GM18873 (cell line): Measurements from ENCODE around the gene MMS22L.

Experiments
- ATAC-seq: cut with Tn5 transposase; IDR thresholded peaks from one replicate; pipeline ENCODE4 v1.9.1; 2021; ENCODE audit warnings: mild to moderate bottlenecking, moderate library complexity, moderate number of reproducible peaks; ENCODE audit not compliant: unreplicated experiment, low FRiP score

Gene MMS22L, protein sequence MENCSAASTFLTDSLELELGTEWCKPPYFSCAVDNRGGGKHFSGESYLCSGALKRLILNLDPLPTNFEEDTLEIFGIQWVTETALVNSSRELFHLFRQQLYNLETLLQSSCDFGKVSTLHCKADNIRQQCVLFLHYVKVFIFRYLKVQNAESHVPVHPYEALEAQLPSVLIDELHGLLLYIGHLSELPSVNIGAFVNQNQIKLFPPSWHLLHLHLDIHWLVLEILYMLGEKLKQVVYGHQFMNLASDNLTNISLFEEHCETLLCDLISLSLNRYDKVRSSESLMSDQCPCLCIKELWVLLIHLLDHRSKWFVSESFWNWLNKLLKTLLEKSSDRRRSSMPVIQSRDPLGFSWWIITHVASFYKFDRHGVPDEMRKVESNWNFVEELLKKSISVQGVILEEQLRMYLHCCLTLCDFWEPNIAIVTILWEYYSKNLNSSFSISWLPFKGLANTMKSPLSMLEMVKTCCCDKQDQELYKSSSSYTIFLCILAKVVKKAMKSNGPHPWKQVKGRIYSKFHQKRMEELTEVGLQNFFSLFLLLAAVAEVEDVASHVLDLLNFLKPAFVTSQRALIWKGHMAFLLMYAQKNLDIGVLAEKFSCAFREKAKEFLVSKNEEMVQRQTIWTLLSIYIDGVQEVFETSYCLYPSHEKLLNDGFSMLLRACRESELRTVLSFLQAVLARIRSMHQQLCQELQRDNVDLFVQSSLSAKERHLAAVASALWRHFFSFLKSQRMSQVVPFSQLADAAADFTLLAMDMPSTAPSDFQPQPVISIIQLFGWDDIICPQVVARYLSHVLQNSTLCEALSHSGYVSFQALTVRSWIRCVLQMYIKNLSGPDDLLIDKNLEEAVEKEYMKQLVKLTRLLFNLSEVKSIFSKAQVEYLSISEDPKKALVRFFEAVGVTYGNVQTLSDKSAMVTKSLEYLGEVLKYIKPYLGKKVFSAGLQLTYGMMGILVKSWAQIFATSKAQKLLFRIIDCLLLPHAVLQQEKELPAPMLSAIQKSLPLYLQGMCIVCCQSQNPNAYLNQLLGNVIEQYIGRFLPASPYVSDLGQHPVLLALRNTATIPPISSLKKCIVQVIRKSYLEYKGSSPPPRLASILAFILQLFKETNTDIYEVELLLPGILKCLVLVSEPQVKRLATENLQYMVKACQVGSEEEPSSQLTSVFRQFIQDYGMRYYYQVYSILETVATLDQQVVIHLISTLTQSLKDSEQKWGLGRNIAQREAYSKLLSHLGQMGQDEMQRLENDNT

DNA sequence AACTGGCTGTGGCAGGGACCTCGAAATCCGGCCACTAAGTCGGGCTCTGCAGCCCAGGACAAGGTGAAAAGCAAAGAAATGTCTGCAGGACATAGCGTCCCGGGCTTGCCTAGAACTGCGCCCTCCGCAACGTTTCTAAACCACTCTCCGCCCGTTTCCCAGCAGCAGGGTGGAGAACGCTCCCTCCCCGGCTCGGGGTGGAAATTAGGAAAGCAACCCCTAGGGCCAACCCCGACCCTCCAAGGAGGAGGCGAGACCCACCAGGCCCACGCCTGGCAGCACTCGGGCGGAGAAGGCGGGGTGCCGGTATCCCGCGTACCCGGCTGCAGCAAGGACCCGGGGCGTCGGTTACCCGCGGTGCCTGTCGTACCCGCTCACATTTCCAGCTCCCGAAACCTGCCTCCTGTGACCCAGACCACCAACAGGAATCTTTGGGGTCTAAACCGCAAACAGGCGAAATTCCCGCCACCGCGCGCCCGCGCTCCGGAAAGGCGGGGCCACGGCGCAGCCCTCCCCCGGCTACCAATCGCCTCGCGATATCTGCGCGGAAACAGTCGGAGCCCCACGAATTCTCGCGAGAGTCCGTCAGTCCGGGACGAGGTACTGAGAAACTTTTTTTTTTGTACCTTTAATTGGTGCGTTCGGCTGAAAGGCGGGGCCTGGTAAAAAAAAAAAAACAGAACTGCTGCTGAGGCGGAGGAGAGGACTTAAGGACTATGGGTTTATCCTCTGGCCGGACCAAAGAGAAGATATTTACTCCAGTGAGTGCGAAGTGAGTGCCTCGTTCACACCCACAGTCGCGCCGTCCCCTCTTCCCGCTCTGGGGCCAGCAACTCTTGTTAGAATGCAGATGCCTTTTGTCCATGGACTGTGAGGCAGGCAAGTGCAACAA, at the start of gene MMS22L:
Gene MMS22L (minus strand): TSS at position 491 of the 892 bp plus-strand sequence. CDS start 739 bp downstream, outside the sequence.
- ATAC-seq, result peak; percentile 96

DNA sequence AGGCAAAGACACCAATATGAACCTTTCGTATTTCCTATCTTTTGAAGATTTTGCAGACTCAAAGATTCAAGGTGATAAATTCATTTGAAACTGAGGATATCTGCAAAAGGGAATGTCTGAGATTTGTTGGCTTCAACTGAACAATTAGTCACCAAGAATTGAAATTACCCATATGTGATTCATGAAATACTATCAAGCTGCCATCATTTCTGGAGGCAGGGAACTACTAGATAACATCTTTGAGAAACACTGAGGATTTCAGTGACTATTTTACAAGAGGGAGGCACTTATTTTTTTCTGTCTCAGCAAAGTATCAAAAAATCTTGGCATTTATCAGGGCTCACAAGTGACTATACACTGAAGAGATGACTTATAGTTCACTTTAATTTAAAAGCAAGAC, 39.8 kb upstream of the MMS22L start:
- no peak for ATAC-seq

DNA sequence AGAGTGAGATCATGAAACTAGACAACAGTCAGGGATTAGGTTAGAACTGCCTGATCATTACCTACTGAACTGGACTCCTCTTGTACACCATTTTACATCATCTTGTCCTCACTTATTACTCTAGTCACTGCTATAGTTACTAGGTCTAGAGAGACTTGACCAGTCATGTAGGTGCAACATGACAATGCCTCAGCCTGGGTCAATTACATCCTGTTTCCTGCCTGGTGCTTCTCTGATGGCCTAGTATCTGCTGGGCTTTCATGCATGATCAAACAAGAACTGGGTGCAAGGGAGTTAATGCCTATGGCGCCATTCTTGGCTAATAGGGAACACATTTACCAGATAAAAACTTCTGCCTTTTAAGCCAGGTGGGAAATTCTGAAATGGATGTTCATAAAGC, 39.2 kb upstream of the MMS22L start:
- no peak for ATAC-seq

DNA sequence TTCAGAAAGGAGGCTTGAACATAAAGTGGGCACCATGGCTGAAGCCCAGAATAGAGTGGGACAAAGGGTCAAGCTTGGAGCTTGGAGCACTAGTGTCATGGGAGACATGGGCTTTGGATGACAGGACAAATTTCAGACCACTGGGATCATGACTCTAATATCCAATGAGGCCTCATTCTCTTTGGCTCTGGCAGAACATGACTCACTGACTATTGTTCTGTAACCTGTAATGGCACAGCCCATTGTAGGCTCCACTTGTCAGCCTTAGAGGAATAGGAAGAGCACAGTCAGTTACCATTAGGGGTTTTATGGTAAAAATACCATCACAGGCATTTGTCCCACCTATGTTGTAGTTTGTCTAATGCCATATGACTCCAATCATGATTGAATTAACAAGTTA, 34.0 kb upstream of the MMS22L start:
- ATAC-seq, result no peak

DNA sequence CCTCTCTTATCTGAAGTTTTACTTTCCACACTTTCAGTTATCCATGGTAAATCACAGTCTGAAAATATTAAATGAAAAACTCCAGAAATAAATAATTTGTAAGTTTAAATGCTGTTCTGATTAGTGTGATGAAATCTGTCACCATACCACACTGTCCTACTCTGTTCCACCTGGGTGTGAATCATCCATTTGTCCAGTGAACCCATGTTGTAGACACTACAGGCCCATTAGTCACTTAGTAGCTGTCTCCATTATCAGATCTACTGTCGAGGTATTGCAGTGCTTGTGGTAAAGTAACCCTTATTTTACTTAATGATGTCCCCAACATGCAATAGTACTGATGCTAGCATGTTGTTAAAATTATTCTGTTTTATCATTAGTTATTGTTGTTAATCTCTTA, 29.2 kb upstream of the MMS22L start:
- no peak for ATAC-seq

DNA sequence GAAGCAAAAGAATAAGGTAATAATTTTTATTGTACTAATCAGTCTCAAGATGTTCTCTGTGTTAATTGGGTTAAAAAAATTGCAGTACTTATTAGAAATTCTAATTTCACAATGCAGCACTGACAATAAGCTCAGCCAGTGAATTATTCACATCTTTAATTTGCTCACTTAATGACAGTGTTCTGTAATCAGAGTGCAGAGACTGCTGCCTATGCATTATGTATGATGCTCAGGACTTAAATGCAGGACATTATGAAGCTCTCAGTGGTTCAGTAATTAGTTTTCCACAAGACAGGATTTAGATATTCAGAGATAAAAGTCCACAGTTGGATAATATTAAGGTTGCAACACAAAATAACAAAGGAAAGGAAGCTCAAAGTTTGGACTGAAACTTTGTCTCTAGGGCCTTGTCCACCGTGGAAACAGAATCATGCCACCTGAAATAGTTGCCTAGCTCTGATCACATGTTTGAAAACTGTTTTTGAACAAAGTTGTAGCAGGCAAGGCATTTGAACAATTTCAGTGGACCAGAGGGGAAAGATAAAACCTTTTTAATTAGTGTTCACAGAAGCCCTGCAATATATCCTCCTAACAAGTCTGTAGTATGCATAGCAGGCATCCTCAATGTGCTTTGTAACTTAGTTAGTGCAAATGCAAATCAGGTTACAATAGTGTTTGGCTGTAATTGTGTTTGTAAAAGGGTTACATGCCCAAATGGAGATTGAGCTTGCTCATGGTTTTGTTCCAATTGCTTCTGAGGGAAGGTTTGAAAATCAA, 23.7 kb upstream of the MMS22L start:
- ATAC-seq, result no peak

DNA sequence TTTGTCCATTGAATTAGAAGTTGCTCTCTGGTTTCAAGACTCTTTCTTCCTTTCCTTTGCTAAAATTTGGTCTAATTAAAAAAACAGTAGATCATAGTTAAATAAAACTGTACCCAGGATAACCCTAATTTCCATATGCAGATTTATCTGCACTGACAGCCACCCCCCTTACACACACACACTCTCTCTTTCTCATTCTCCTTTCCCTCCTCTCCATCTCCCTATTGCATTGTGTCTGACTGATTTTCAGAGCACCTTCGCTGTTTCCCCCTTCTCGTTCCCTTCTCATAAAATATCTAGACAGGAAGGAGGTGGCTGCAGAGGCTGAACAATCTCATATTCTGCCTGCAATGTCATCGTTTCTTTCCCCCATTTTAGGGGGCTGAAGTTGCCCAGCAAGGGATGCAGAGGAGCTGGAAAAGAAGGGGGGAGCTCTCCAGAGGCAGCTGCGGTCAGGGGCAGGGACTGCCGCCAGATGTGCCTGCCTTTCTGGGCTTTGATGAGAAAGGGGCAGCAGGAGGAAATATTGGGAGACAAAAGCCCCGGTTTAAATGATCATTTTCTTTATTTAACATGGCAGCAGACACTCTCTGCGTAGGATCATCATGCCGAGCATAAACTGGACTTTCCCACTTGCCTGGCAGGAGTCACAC, 22.5 kb upstream of the MMS22L start:
- no peak for ATAC-seq

DNA sequence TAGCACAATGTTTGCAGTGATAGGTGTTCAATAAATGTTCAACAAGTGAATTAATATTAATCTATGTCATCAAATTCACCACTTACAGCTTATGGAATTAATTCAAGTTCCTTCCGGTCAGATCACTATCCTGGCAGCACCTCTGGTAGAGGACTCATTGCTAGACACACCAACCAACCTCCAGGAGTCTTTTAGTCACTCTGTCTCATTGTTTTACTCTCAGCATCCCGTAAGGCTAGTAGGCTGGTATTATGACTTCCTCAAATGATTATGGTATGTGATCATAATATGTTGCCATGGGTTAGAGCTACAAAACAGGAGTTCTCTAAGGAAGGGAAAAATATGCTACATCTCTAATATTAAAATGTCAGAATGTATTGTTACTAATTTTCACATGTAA, 21.7 kb upstream of the MMS22L start:
- no peak for ATAC-seq

DNA sequence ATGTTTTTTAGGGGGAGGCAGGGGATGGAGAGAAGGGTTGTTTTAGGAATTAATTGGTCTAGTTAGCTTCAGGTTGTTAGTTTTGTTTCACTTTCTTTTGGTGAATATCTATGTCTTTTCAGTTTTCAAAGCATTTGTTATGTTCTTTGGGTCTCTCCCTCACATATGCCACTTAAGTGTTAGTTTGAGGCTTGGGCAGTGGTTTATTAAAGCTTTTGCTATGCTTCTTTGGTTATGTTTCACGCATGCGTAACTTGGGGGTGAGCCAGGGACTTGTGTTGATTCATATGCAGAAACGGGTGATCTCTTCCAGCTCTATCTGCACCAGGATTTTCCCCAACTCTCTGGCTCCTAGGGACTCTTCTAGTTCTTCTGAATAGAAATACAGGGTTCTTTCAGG, 11.4 kb upstream of the MMS22L start:
- ATAC-seq, result no peak

DNA sequence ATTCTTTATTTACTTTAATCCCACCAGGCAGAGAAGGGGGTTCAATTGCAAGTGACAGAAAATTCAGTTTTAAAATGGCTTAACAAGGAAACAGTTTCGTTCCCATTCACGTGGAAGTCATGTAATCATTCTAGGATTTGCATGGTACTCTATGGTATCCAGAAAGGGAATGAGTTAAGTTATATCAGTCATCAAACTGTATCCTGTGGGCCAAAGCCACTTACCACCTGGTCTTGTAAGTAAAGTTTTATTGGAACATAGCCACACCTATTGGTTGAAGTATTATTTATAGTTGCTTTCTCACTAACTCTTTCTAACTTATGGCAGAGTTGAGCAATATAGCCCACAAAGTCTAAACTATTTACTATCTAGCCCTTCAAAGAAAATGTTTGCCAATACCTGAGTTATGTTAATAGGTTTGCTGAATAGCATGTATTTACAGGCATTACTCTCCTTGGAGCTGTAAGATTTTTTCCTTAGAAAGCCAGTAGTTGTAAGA, 10.2 kb upstream of the MMS22L start:
- ATAC-seq, result no peak

DNA sequence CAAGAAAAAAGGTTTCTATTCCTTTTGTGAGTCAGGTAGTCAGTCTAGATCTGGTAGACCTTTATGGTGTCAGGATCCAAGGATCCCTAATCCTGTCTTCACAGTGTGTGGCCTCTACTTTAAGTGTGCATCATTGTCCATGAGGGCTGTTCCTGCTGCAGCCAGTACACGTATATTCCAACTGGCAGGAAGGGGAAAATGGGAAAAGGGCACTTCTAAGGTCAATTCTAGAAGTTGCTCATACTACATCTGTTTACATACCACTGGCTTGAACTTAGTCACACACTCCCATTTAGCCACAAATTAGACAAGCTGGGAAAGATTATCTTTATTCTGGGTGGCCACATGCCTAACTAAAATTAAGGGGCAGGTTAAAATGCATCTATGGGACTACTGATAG, 9.7 kb upstream of the MMS22L start:
- ATAC-seq, result no peak

DNA sequence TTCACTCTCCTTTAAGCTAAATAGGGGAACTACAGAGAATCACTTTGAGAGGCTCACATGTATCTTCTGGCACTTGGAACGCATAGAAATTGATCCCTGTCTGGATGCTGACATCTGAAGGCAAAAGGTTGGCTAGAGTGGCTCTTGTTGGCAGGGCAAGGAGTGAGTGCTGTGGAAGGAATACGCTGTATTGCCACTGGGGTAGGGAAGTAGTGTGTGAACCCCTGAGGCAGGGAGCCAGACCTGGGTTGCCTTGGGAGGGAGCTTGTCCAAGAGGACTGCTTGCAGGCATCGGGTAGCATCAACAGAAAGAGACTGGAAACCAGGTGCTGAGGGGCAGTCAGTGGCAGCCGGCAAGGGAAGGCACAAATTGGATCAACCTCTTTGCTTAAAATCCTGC, 8.9 kb upstream of the MMS22L start:
- no peak for ATAC-seq

DNA sequence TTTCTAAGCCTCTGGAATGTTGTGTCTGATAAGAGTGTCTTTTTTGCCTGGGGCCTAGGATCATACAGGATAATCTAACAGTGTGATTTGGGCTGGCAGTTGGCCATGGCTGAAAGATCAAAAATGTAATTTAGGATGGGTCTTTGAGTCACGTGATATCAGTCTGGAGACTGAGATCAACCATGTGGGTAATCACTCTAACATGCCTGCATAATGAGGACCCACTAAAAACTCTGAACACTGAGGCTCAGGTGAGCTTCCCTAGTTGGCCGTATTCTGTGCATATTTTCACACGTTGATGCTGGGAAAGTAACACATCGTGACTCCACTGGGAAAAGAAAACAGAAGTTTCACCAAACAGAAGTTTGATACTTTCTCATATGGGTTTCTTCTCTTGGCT, 6.3 kb upstream of the MMS22L start:
- ATAC-seq, result no peak

DNA sequence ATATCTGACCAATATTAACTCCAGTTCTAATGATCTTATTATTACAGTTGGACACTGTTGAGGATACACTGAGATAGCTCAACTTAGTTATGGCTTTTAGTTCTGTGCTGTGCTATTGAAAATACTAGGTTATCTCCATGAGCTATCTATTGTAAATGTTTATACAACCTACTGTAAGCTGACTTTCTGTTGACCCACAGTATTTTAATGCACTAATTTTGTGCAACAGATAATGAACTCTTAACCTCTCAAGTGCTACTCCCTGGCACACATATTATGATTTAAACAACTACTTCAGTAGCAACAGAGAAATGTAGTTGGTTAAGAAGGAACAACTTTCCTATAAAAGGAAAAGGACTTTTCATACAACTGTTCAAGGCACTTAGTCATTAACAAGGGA, 5.2 kb upstream of the MMS22L start:
- ATAC-seq, result no peak

DNA sequence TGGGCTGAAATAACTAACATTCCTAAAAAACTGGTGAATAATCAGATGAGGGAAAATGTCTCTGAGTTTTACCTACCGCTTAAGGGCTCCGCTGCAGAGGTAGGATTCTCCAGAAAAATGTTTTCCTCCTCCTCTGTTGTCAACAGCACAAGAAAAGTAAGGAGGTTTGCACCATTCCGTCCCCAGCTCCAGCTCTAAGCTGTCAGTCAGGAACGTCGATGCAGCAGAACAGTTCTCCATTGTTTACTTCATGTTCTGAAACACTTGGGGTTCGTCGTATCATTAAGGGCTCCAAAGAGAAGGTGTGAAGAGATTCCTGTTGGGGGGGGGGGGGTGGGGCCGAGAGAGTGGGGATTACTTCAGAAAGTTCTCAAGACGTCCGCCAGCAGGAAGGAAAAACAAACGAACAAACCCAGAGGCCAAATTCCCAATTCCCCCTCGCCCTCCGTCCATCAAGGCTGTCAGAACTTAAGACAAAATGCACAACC, 734 bp downstream of the MMS22L start:
- peak; percentile 1 for ATAC-seq

DNA sequence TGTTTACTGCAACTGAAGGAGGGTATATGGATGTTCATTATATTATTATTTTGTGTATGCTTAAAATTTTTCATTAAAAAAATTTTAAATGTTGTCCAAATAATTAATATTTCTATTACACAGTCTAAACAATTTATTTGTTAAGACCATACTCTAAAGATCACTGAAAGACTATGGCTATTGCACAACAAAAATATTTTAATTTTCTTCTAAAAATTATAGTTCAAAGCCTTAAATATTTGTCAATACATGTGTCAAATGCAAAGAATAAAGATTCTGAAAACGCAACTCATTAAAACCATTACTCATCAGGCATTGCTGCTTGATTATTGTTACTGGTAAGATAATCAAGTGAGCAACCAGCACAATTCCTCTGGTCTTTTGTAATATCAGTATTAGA, 2.2 kb downstream of the MMS22L start:
- ATAC-seq, result no peak

DNA sequence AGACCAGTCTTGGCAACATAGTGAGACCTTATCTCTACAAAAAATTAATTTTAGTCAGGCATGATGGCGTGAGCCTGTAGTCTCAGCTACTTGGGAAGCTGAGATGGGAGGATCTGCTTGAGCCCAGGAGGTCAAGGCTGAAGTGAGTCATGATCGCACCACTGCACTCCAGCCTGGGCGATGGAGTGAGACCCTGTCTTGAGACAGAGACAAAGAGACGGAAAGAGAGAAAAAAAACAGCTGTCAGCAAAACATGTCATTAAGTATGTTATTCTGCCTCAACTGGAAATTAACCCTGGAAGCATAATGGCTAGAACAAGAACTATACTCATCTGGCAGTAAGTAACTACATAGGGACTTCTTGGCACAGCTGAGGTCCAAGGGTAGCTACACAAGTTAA, 7.2 kb downstream of the MMS22L start:
- no peak for ATAC-seq

DNA sequence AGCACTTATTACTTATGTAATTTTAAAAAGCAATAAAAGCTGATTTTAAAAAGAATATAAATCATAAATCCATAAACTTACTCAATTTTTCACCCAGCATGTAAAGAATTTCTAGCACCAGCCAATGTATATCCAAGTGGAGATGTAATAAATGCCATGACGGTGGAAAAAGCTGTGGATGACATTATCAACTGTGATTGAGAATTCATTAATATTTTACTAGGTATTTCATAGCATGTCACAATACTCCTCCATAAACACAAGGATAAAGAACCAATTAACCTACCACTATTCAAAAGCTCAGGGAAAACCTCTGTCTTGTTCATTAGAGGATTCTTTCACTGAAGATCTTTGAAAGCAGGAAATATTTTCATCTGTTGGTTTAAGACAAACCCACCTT, 13.2 kb downstream of the MMS22L start:
- ATAC-seq, result no peak
